ENCODE results near the gene ZFYVE16. TPM values are rescaled to one million over a fixed set of nuclear protein-coding genes. Genes with fewer than 3 reads are reported as not detected.
"Not testable (repeated sequence)": the region's sequence is repeated elsewhere in the genome, so short reads cannot be mapped to it uniquely, and the experiment has no call there.

The ZFYVE16 gene
- total RNA-seq (2014; rRNA removed; shearing (Covaris generic)), result 30.1 and 30.9 TPM in 2 replicates

- peaks cover 11% of the 10 kb centered on the region for H3K4me1 ChIP-seq (replicated peaks)
- peak; percentile 97 to 98 for DNase-seq (ENCODE audit: low read depth in 1 of 2, low spot score in 2 of 2)
- no peaks in the 10 kb centered on the region for H3K27me3 ChIP-seq (replicated peaks)
- peak within 1 kb of the TSS; percentile 72 for H3K4me3 ChIP-seq
- H3K27ac ChIP-seq, result peak within 1 kb of the TSS; percentile 94
- H3K9me3 ChIP-seq (replicated peaks), result no peaks in the 10 kb centered on the region
- H3K36me3 ChIP-seq, result peaks cover 3% of the 10 kb centered on the region
Observed at GRCh38 chr5:80407735-80408483, at the start of gene ZFYVE16. Gene ZFYVE16 (plus strand): TSS chr5:80408064. CDS start chr5:80434148, 26,084 bp downstream.

- Histone ChIP-seq H3K9me3 (replicated peaks) (no peaks in the 10 kb centered on the region), H3K4me3 (no peak overlapping the region), H3K36me3 (no peaks in the 10 kb centered on the region), H3K27ac (no peak overlapping the region), H3K4me1 (replicated peaks) (no peaks in the 10 kb centered on the region), H3K27me3 (replicated peaks) (no peaks in the 10 kb centered on the region)
- no peak for DNase-seq (ENCODE audit: low read depth in 1 of 2, low spot score in 2 of 2)
Observed at GRCh38 chr5:80360914-80361444, 46.9 kb upstream of the ZFYVE16 start.

- H3K36me3 ChIP-seq, result no peaks in the 10 kb centered on the region
- H3K4me3 ChIP-seq, result no peak overlapping the region
- H3K27me3 ChIP-seq (replicated peaks), result no peaks in the 10 kb centered on the region
- no peak for DNase-seq (ENCODE audit: low read depth in 1 of 2, low spot score in 2 of 2)
- no peaks in the 10 kb centered on the region for H3K9me3 ChIP-seq (replicated peaks)
- H3K4me1 ChIP-seq (replicated peaks), result no peaks in the 10 kb centered on the region
- H3K27ac ChIP-seq, result no peak overlapping the region
Observed at GRCh38 chr5:80364892-80365291, 43.0 kb upstream of the ZFYVE16 start.

- DNase-seq (ENCODE audit: low read depth in 1 of 2, low spot score in 2 of 2), result no peak
- no peak overlapping the region for H3K27ac ChIP-seq
- no peak overlapping the region for H3K4me3 ChIP-seq
- no peaks in the 10 kb centered on the region for H3K4me1 ChIP-seq (replicated peaks)
- no peaks in the 10 kb centered on the region for H3K9me3 ChIP-seq (replicated peaks)
- H3K27me3 ChIP-seq (replicated peaks), result no peaks in the 10 kb centered on the region
- H3K36me3 ChIP-seq, result no peaks in the 10 kb centered on the region
Observed at GRCh38 chr5:80368661-80369480, 39.0 kb upstream of the ZFYVE16 start.

GRCh38 chr5:80369521-80369920, 38.3 kb upstream of the ZFYVE16 start:
- Histone ChIP-seq H3K4me1 (replicated peaks) (no peaks in the 10 kb centered on the region), H3K4me3 (no peak overlapping the region), H3K36me3 (no peaks in the 10 kb centered on the region), H3K27me3 (replicated peaks) (no peaks in the 10 kb centered on the region), H3K27ac (no peak overlapping the region), H3K9me3 (replicated peaks) (no peaks in the 10 kb centered on the region)
- DNase-seq (ENCODE audit: low read depth in 1 of 2, low spot score in 2 of 2), result no peak

- Histone ChIP-seq H3K9me3 (replicated peaks) (no peaks in the 10 kb centered on the region), H3K27me3 (replicated peaks) (no peaks in the 10 kb centered on the region), H3K4me1 (replicated peaks) (no peaks in the 10 kb centered on the region), H3K4me3 (no peak overlapping the region), H3K36me3 (no peaks in the 10 kb centered on the region), H3K27ac (no peak overlapping the region)
- DNase-seq (ENCODE audit: low read depth in 1 of 2, low spot score in 2 of 2), result no peak
Observed at GRCh38 chr5:80370390-80370789, 37.5 kb upstream of the ZFYVE16 start.

GRCh38 chr5:80372780-80373179, 35.1 kb upstream of the ZFYVE16 start:
- DNase-seq (ENCODE audit: low read depth in 1 of 2, low spot score in 2 of 2), result no peak
- no peak overlapping the region for H3K4me3 ChIP-seq
- H3K9me3 ChIP-seq (replicated peaks), result no peaks in the 10 kb centered on the region
- no peak overlapping the region for H3K27ac ChIP-seq
- H3K27me3 ChIP-seq (replicated peaks), result no peaks in the 10 kb centered on the region
- no peaks in the 10 kb centered on the region for H3K4me1 ChIP-seq (replicated peaks)
- H3K36me3 ChIP-seq, result no peaks in the 10 kb centered on the region

GRCh38 chr5:80374188-80374587, 33.7 kb upstream of the ZFYVE16 start:
- Histone ChIP-seq H3K4me3 (no peak overlapping the region), H3K4me1 (replicated peaks) (no peaks in the 10 kb centered on the region), H3K27me3 (replicated peaks) (no peaks in the 10 kb centered on the region), H3K36me3 (no peaks in the 10 kb centered on the region), H3K27ac (no peak overlapping the region), H3K9me3 (replicated peaks) (no peaks in the 10 kb centered on the region)
- no peak for DNase-seq (ENCODE audit: low read depth in 1 of 2, low spot score in 2 of 2)

GRCh38 chr5:80376557-80376956, 31.3 kb upstream of the ZFYVE16 start:
- Histone ChIP-seq H3K4me1 (replicated peaks) (no peaks in the 10 kb centered on the region), H3K36me3 (no peaks in the 10 kb centered on the region), H3K27me3 (replicated peaks) (no peaks in the 10 kb centered on the region), H3K27ac (no peak overlapping the region), H3K9me3 (replicated peaks) (no peaks in the 10 kb centered on the region), H3K4me3 (no peak overlapping the region)
- DNase-seq (ENCODE audit: low read depth in 1 of 2, low spot score in 2 of 2), result no peak

GRCh38 chr5:80382488-80382887, 25.4 kb upstream of the ZFYVE16 start:
- Histone ChIP-seq H3K4me3 (no peak overlapping the region), H3K36me3 (no peaks in the 10 kb centered on the region), H3K9me3 (replicated peaks) (no peaks in the 10 kb centered on the region), H3K27ac (no peak overlapping the region), H3K27me3 (replicated peaks) (no peaks in the 10 kb centered on the region), H3K4me1 (replicated peaks) (no peaks in the 10 kb centered on the region)
- DNase-seq (ENCODE audit: low read depth in 1 of 2, low spot score in 2 of 2), result no peak

- Histone ChIP-seq H3K27me3 (replicated peaks) (no peaks in the 10 kb centered on the region), H3K27ac (no peak overlapping the region), H3K36me3 (no peaks in the 10 kb centered on the region), H3K4me3 (no peak overlapping the region), H3K4me1 (replicated peaks) (no peaks in the 10 kb centered on the region), H3K9me3 (replicated peaks) (no peaks in the 10 kb centered on the region)
- DNase-seq (ENCODE audit: low read depth in 1 of 2, low spot score in 2 of 2), result no peak
Observed at GRCh38 chr5:80387063-80387768, 20.6 kb upstream of the ZFYVE16 start.

- Histone ChIP-seq H3K27me3 (replicated peaks) (no peaks in the 10 kb centered on the region), H3K36me3 (no peaks in the 10 kb centered on the region), H3K4me1 (replicated peaks) (no peaks in the 10 kb centered on the region), H3K27ac (no peak overlapping the region), H3K9me3 (replicated peaks) (no peaks in the 10 kb centered on the region), H3K4me3 (no peak overlapping the region)
- no peak for DNase-seq (ENCODE audit: low read depth in 1 of 2, low spot score in 2 of 2)
Observed at GRCh38 chr5:80389580-80389979, 18.3 kb upstream of the ZFYVE16 start.

GRCh38 chr5:80390413-80390812, 17.5 kb upstream of the ZFYVE16 start:
- H3K4me3 ChIP-seq, result not testable (repeated sequence)

More at GRCh38 chr5:80390413-80390812, 17.5 kb upstream of the ZFYVE16 start:
- H3K4me1 ChIP-seq (replicated peaks); H3K36me3 ChIP-seq; H3K27me3 ChIP-seq (replicated peaks); H3K9me3 ChIP-seq (replicated peaks); DNase-seq (ENCODE audit: low read depth in 1 of 2, low spot score in 2 of 2); H3K27ac ChIP-seq: not testable (repeated sequence)
